Adipose tissue (tissue), 3 donors: ENCODE results near the gene EPHB1. TPM values are rescaled to one million over a fixed set of nuclear protein-coding genes. Genes with fewer than 3 reads are reported as not detected.

ENCODE experiments used
- H3K27ac ChIP-seq: one replicate; pipeline ENCODE4 v1.5.1; 2013; ENCODE audit warnings: low read depth, low read length
- WGBS, 3 donors: extraction: QIAGEN DNeasy Blood & Tissue Kit; methylation state at CpG; one replicate each; pipeline ENCODE4 v1.1.7; 2013; 5-methylcytosine and 5-hydroxymethylcytosine counted together
- polyA plus RNA-seq, 3 donors: library from polyadenylated mRNA; stranded (reverse); fragments of 200-250 nt; gene quantifications; one replicate each; pipeline ENCODE4 v1.2.3, GENCODE V29; 2013
- donor health status: healthy with polysubstance abuse.
- donor health status: Bipolar disorder and iron deficiency.
- donor health status: healthy.

Gene EPHB1
- polyA plus RNA-seq, 3 donors: 0.14 to 1.0 (median 0.49) TPM

- H3K27ac ChIP-seq: no peak overlapping the region
- WGBS, 3 donors: 76 to 95% (median 94%) methylated on average over 4 of the region's 4 CpGs
Measured at GRCh38 chr3:134832585-134832984, 37.5 kb downstream of the EPHB1 start.

- 72 to 83% (median 76%) methylated on average over 5 of the region's 5 CpGs for WGBS, 3 donors
- no peak overlapping the region for H3K27ac ChIP-seq
Measured at GRCh38 chr3:134833453-134834163, 38.5 kb downstream of the EPHB1 start.

DNA sequence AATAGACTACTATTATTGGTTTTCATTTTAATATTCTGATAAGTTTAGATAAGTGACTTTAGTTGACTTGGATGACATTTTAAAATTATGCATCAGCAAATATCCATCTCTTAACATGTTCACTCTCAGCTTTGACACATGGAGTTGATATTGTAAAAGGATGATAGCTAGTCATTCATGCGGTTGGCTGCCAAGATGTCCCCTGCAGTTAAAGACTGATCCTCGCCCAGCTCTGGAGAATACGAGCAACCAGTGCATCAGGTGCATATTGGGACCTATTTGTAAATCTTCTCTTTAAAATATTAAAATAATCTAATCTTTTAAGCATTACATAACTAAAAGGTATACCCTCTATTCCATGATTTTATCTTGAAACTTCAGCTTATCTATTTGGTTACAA is 41.9 kb downstream of the EPHB1 start:
- H3K27ac ChIP-seq: no peak overlapping the region
- WGBS, 3 donors: 73 to 76% (median 73%) methylated on average over 3 of the region's 3 CpGs

DNA sequence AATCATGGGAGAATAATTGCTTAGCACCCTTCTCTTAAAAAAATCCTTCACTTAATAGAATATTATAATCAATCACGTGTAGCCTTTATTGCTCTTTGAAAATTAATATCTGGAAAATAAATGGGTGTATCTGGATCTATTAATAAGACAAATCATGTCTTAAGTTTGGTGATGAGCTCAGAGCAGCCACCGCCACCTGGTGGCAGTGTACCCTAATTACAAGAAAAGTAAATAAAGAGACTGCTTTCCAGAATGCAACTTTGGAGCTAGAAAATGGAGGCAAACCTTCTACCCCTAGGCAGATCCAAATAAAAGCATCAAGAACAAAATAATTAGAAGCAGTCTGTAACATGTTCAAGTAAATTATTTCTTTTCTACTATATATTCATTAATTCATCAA is 43.5 kb downstream of the EPHB1 start:
- H3K27ac ChIP-seq: no peak overlapping the region
- WGBS, 3 donors: 48 to 71% (median 64%) methylated on average over 2 of the region's 2 CpGs

DNA sequence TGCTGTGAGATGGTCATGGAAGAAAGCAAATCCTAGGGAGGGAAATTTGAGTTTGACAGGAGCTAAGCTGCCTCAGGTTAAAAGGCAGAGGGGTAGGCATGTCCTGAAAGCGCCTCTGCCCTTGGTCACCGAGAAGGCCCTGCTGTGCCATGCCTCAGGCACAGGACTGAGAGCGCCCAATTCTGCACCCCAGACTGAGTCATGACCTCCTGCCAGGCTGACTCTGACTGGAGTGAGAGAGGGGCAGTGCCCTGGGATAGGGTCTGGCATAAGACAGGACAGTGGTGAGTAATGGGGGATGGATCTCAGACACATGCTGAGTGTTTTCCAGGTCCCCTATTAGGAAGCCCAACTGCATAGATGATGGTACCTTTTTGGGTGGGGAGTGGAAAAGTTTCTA is 44.4 kb downstream of the EPHB1 start:
- no peak overlapping the region for H3K27ac ChIP-seq
- 87 to 96% (median 95%) methylated on average over 3 of the region's 3 CpGs for WGBS, 3 donors

DNA sequence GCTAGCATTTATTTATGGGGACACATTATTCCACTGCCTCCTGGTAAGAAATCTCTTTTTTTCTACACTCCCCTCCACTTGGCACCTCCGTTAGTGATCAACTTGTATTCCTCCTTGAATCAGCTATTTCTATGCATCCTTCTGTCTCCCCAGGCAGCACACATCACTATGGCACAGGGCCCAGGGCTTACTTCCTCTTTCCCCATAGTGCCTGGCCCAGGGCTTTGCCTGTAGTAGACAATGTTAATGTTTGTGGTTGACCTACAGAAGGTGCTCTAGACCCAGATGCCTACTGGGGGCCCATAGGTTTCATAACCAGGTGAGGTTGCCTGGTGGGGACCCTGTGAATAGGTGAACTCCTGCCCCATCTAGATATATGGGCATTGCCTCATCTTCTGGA is 44.9 kb downstream of the EPHB1 start:
- H3K27ac ChIP-seq: no peak overlapping the region
- 52 to 71% (median 64%) methylated on average over 1 of the region's 1 CpG for WGBS, 3 donors

DNA sequence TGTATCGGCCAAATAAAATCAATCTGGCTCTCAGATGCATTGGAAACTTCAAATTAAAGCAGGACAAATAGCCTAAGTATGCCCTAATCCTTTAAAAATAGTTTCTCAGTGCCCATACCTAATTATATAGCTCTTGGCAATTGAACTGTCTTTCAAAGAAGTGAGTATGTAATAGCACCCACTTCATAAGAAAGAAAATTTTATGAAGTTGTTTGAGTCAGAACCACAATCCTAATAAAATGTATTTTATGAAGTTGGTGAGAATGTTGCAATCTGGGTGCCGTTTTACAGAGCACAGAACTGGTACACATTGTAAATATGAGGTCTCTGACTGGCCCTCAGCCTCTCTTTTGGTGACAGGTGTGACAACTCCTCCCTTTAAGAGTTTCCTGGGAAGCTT is 45.4 kb downstream of the EPHB1 start:
- H3K27ac ChIP-seq: no peak overlapping the region
- 61 to 86% (median 72%) methylated on average over 2 of the region's 2 CpGs for WGBS, 3 donors

- no peak overlapping the region for H3K27ac ChIP-seq
Measured at GRCh38 chr3:134846084-134846483, 51.0 kb downstream of the EPHB1 start.

GRCh38 chr3:134846911-134847317 is 51.9 kb downstream of the EPHB1 start:
- no peak overlapping the region for H3K27ac ChIP-seq

More at GRCh38 chr3:134846084-134846483, 51.0 kb downstream of the EPHB1 start:
- 86 to 89% (median 87%) methylated on average over 9 of the region's 9 CpGs for WGBS, 3 donors

DNA sequence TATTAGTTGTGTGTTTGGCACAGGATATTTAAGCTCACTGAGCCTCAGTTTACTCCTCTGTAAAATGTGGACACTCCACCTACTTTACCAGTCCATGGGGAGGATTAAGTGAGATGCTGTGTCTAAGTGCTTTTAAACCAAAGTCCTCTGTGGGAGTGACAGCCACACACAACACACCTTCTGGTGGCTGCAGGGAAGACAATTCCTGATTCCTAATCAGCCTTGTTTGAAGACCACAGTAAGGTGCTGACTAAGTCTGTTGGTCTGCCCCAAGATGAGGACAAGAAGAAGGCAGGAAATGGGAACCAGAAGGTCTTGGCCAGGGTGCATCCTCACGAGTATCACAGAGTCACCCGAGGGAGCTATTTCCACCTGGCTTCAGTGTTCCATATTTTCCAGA is 52.3 kb downstream of the EPHB1 start:
- H3K27ac ChIP-seq: no peak overlapping the region
- WGBS, 3 donors: 56 to 59% (median 56%) methylated on average over 2 of the region's 2 CpGs

More at GRCh38 chr3:134846911-134847317, 51.9 kb downstream of the EPHB1 start:
- 12 to 40% (median 24%) methylated on average over 10 of the region's 10 CpGs for WGBS, 3 donors

- WGBS, 3 donors: 83 to 97% (median 96%) methylated on average over 6 of the region's 6 CpGs
Measured at GRCh38 chr3:134849561-134849960, 54.5 kb downstream of the EPHB1 start.

GRCh38 chr3:134850761-134851160 is 55.7 kb downstream of the EPHB1 start:
- no peak overlapping the region for H3K27ac ChIP-seq
- 68 to 77% (median 69%) methylated on average over 3 of the region's 3 CpGs for WGBS, 3 donors

More at GRCh38 chr3:134849561-134849960, 54.5 kb downstream of the EPHB1 start:
- H3K27ac ChIP-seq: no peak overlapping the region

DNA sequence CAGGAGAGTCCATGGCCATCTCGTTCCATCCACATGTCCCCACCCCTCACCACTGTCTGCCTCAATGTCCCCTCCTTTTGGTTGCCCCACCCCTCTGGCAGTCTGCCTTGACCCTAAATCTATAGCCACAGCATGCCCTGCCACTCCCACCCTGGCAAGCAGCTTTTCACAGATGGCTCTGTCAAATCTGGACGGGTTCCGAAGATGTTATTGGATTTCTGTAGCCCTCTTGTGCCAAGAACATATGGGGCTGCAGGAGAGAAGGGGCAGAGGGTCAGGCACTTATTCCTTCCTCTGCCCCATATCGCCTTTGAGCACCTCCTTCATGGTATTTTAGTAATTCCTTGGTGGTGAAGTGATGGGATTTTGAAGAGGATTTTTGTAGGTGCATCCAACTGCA is 57.1 kb downstream of the EPHB1 start:
- 73 to 83% (median 74%) methylated on average over 4 of the region's 4 CpGs for WGBS, 3 donors
- H3K27ac ChIP-seq: no peak overlapping the region

DNA sequence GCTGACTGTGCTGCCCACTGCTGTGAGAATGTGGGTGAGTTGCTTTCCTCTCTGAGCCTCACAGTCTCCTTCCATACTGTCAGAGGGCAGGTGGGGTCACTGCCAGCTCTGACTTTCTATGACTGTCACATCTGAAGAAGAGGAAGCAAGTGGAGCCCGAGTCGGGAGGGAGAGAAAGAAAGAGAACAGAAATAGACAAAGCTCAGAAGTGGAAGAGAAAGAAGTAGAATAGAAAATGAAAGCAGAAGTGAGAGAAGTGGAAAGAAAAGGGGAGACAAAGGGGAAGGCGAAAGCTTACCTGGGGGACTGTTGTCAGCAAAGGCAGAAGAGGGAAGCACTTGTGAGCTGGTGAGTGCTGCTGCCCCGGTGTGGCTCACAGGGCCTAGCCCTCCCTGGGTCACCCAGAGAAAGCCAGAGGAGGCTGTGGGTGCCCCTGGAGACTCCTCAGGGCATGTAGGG is 57.9 kb downstream of the EPHB1 start:
- WGBS, 3 donors: 37 to 75% (median 40%) methylated on average over 4 of the region's 4 CpGs
- H3K27ac ChIP-seq: no peak overlapping the region

GRCh38 chr3:134854254-134854653 is 59.2 kb downstream of the EPHB1 start:
- WGBS, 3 donors: 42 to 67% (median 43%) methylated on average over 6 of the region's 6 CpGs

DNA sequence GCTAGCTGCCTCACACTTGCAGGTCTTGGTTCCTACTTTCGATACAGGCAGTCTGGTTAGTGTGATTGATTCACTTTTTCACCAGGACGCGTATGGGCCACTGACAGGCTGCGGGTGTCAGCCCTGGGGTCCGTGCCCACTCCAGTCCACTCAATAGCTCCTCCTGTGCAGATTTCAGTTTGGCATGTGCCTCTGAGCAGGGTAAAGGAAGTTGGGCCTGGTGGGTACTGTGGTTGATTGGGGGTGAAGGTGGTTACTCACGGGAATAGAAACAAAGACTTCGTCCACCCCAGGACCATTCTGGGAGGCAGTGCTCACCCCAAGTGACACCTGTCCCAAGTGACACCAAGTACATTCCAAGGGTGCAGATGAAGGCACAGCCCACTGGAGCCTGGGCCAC is 62.3 kb downstream of the EPHB1 start:
- no peak overlapping the region for H3K27ac ChIP-seq
- 77 to 81% (median 80%) methylated on average over 7 of the region's 7 CpGs for WGBS, 3 donors

More at GRCh38 chr3:134854254-134854653, 59.2 kb downstream of the EPHB1 start:
- H3K27ac ChIP-seq: no peak overlapping the region

- no peak overlapping the region for H3K27ac ChIP-seq
Measured at GRCh38 chr3:134857776-134858362, 62.8 kb downstream of the EPHB1 start.

DNA sequence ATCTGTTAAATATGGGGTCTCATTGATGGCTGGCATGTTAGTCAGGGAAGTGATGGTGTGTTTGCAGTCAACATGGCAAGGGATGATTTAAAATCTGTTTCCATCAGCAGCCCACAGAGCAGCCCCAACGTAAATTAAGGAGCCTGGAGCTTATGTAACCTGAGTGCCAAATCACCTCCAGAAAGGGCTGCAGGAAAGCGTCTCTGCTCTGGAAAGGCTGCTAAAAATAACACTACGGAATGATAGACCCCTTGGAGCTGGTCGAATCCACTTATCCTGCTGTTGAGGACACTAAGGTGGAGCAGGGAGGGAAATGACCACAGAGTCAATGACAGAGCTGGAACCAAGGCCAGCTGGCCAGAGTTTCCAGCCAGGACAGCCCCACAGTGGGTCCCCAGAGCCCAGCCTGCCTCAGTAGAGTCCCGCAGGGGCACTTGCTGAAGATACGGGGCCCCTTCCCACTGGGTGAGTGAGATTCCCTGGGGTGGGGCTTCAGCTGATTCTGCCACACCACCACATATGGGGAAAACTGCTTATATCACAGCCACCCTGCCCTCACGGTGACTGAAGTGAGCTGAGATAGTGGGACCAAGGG is 63.5 kb downstream of the EPHB1 start:
- H3K27ac ChIP-seq: no peak overlapping the region

GRCh38 chr3:134859341-134859740 is 64.3 kb downstream of the EPHB1 start:
- WGBS, 3 donors: 30 to 87% (median 70%) methylated on average over 1 of the region's 1 CpG
- H3K27ac ChIP-seq: no peak overlapping the region

More for the DNA sequence above, 63.5 kb downstream of the EPHB1 start:
- WGBS, 3 donors: 53 to 62% (median 53%) methylated on average over 7 of the region's 7 CpGs
